Activated T-cell treated with anti-CD3 and anti-CD28 coated beads, Interleukin-2, amount 50 U/mL, for 1 hour (primary cell): ENCODE measurements around the gene GXYLT1.
"Not testable (repeated sequence)": the region's sequence is repeated elsewhere in the genome, so short reads cannot be mapped to it uniquely, and the experiment has no call there.

Experiments
- DNase-seq: peaks from one replicate; pipeline ENCODE4 v3.0.0-alpha.2; 2020

Gene GXYLT1

GRCh38 chr12:42144408-42145196 lies at the start of gene GXYLT1:
Gene GXYLT1, minus strand, starts transcription at chr12:42144874. Its CDS starts 228 bp downstream, at chr12:42144646.
- DNase-seq = peak; percentile 83

GRCh38 chr12:42192686-42193085 lies 48.0 kb upstream of the GXYLT1 start:
- no peak for DNase-seq

- DNase-seq = no peak
Measured at GRCh38 chr12:42192258-42192657, 47.6 kb upstream of the GXYLT1 start.

- no peak for DNase-seq
Measured at GRCh38 chr12:42190376-42190775, 45.7 kb upstream of the GXYLT1 start.

- not testable (repeated sequence) for DNase-seq
Measured at GRCh38 chr12:42188275-42188674, 43.6 kb upstream of the GXYLT1 start.

- no peak for DNase-seq
Measured at GRCh38 chr12:42187799-42188198, 43.1 kb upstream of the GXYLT1 start.

GRCh38 chr12:42186793-42187192 lies 42.1 kb upstream of the GXYLT1 start:
- no peak for DNase-seq

GRCh38 chr12:42182394-42182793 lies 37.7 kb upstream of the GXYLT1 start:
- no peak for DNase-seq

GRCh38 chr12:42180990-42181596 lies 36.4 kb upstream of the GXYLT1 start:
- no peak for DNase-seq

GRCh38 chr12:42178101-42178500 lies 33.4 kb upstream of the GXYLT1 start:
- no peak for DNase-seq

GRCh38 chr12:42174978-42175377 lies 30.3 kb upstream of the GXYLT1 start:
- no peak for DNase-seq

- no peak for DNase-seq
Measured at GRCh38 chr12:42173961-42174521, 29.4 kb upstream of the GXYLT1 start.

- no peak for DNase-seq
Measured at GRCh38 chr12:42172441-42173210, 28.0 kb upstream of the GXYLT1 start.

GRCh38 chr12:42167711-42168110 lies 23.0 kb upstream of the GXYLT1 start:
- no peak for DNase-seq

- no peak for DNase-seq
Measured at GRCh38 chr12:42166501-42166900, 21.8 kb upstream of the GXYLT1 start.

GRCh38 chr12:42163913-42164312 lies 19.2 kb upstream of the GXYLT1 start:
- DNase-seq = no peak

GRCh38 chr12:42162965-42163364 lies 18.3 kb upstream of the GXYLT1 start:
- no peak for DNase-seq

- no peak for DNase-seq
Measured at GRCh38 chr12:42162193-42162592, 17.5 kb upstream of the GXYLT1 start.

- DNase-seq = no peak
Measured at GRCh38 chr12:42161529-42161928, 16.9 kb upstream of the GXYLT1 start.

GRCh38 chr12:42156232-42156631 lies 11.6 kb upstream of the GXYLT1 start:
- no peak for DNase-seq

GRCh38 chr12:42145552-42146215 lies 1.0 kb upstream of the GXYLT1 start:
- DNase-seq = no peak

GRCh38 chr12:42145197-42145549 lies 499 bp upstream of the GXYLT1 start:
- no peak for DNase-seq

GRCh38 chr12:42144158-42144407 lies 591 bp downstream of the GXYLT1 start:
- no peak for DNase-seq
